Measurements from ENCODE around the gene HSDL2.

- TF ChIP-seq EZH2 (IDR thresholded peaks at IDR 0.05; ENCODE audit: insufficient read depth, poor library complexity, severe bottlenecking) (no peak), EZH2phosphoT487 (IDR thresholded peaks at IDR 0.05; ENCODE audit: insufficient read depth, low read depth) (no peak)
Measured at GRCh38 chr9:112446080-112446479, 66.2 kb downstream of the HSDL2 start.

Data from GM23248 (cell line).